HT-29 (cell line): Measurements from ENCODE around the gene EPGN. TPM values are rescaled to one million over a fixed set of nuclear protein-coding genes. Genes with fewer than 3 reads are reported as not detected.

Experiments
- DNase-seq: peaks from one replicate; pipeline ENCODE4 v3.0.0-alpha.2; 2015; ENCODE audit warnings: low spot score
- total RNA-seq: library from RNA; depleted of rRNA; stranded (reverse); fragments of >200 nt; shearing (Covaris generic); gene quantifications from 2 replicates; pipeline ENCODE4 v1.2.3, GENCODE V29; 2014

The EPGN gene
- total RNA-seq, 1 experiment from 2014 or later = not detected

DNA sequence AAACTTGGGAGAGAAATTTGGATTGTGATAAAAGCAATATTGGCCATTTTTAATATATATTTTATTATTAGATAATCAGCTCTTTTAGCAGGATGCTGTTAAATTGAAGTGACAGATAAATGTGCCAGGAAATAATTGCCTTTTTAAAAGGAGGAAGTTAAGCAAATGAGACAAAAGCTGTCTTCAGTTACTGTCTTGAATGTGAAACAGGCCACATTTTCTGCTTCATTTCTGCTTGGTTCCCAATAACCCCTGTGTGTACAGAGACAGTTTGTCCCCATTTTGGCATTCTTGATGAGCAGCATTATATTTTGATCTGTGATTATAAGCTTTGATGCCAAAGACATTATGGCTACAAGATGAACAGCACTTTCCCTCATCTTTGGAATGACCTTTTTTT, 953 bp downstream of the EPGN start:
- no peak for DNase-seq

DNA sequence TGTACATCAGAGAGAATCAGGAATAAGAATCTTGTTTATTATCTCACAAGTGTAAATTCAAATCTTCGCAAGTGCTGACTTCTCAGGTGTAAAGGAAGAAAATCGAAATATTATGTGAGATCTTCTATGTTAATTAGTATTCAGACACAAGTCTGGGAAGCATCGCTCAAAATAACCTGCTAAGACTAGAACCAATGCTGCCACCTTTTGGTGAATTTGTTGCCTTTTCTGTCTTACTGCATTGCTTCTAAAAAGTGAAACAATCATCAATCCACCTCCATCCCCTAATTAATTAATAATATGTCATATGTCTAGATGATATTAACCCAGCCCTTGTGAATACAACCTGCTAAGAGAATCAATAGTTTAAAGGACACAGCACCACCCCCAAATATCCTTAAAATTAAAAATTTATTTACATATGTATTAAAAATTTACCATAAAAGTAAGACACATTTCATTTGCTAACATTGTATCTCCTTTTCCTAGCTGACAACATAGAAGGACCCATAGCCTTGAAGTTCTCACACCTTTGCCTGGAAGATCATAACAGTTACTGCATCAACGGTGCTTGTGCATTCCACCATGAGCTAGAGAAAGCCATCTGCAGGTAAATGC, 3.5 kb downstream of the EPGN start:
- DNase-seq = peak; percentile 88

DNA sequence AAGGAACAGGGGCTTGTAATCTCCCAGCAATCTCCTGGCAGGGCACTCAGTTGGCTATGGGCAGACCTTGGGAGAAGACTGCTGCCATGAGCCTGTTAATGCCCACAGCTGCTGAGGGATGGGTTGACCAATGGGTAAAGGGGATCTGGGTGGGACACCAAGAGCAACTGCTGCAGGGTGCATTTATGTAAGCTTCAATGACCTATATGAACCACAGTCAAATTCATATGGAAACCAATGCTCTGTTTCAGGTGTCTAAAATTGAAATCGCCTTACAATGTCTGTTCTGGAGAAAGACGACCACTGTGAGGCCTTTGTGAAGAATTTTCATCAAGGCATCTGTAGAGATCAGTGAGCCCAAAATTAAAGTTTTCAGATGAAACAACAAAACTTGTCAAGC, 6.1 kb downstream of the EPGN start:
- DNase-seq = no peak

DNA sequence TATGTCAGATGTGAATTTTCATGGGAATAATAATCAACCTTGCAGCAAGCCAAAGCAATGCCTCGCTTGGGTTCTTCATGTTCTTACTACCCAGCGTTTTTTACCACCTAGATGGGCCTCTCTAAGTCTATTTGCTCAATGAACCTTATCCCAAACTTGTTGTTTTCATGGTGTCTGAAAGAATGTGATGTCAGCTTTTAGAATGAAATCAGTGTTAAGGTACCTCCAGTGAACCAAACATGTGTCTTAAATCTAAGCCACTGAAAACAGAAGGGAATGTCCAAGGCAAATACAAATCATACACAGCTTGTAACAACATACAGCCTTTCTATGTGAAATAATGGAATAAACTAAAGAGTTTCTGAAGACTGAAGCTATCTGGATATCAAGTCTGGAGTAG, 6.7 kb downstream of the EPGN start:
- DNase-seq = no peak

DNA sequence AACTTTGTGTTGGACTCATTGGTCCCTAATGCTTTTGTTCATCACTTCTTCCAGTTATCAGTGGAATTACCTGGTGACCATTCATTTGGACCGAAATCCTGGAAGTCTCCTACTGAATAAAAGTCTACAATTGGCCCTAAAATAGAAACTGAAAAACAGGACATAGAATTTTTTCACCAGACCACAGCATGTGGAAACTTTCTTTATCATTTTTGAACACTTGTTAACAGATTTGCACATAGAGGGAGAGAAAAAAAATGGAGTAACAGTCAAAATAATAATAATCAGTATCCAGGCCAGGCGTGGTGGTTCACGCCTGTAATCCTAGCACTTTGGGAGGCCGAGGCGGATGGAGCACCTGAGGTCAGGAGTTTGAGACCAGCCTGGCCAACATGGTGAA, 7.1 kb downstream of the EPGN start:
- DNase-seq = no peak

DNA sequence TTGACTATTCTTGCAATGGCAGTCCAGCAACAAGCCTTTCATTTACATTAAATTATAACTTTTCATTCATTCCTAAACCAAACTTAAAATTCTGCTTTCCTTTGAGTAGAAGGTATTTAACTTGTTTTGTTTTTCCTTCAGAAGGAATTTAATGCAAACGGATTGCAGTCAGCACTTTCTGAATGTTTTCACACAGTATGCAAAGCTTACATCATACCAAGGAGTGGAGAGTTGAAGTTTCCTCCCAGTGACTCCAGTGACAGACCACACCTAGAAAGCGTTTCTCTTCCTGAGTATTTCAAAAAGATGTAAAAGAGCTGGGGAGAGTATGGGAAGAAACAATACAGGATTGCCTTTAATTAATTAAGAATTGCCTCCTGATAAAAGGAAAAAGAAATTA, 8.1 kb downstream of the EPGN start:
- no peak for DNase-seq

DNA sequence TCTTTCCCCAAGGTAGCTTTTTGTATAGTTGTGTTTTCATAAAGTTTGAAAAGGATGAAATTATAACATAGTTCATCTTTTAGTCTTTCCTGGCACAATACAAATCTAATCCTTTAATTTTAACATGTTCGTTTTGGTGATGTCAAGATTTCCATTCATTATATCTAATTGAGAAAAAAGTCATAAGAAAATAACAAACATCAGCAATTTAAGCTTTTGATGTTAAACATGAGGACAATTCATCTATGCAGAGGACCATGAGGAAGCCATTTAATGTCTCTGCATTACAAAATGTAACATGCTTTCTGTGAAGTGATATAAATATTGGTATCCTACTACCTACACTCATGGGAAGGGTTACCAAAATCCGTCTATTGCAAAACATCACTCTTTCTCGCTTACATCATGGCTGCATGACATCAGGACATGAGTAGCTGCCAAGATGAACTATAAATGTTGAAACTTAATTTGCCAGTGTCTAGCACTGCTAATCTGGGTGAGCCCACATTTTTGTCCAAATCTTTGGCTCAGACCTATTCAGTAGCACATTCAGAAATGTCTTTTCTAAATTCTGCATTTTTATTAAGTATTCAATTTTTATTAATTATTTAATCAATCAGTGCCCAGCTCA, 9.5 kb downstream of the EPGN start:
- DNase-seq = no peak

DNA sequence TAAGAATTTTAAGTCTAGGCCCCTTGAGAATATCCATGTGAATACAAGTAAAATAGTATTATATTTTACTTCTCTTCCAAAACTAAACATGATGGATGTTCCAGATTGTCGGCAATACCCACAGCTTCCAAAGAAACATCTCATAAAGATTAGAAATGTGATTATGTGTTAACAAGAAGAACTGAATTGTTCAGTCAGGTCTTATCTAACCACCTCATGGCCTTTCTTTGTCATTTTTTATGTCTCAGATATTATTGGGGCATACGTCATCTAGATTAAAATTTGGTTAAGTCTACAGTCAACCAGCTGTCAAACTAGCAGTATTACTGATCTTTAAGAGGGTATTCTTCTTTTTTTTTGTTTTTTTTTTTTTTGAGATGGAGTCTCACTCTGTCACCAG, 10.0 kb downstream of the EPGN start:
- no peak for DNase-seq

DNA sequence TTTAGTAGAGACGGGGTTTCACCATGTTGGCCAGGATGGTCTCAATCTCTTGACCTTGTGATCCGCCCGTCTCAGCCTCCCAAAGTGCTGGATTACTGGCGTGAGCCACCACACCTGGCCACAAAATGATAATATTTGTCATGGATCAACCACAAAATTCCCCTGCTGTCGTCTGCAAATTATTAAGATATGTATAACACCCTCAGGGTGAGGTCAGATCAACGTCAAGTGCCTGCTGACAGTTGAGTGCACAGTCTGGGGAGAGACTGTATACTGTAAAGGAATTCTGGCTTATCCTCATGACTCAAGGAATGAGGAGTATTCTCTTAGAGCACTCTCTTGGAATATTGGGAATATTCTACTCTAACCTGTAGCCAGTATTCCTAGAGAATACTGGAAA, 11.2 kb downstream of the EPGN start:
- DNase-seq = no peak

DNA sequence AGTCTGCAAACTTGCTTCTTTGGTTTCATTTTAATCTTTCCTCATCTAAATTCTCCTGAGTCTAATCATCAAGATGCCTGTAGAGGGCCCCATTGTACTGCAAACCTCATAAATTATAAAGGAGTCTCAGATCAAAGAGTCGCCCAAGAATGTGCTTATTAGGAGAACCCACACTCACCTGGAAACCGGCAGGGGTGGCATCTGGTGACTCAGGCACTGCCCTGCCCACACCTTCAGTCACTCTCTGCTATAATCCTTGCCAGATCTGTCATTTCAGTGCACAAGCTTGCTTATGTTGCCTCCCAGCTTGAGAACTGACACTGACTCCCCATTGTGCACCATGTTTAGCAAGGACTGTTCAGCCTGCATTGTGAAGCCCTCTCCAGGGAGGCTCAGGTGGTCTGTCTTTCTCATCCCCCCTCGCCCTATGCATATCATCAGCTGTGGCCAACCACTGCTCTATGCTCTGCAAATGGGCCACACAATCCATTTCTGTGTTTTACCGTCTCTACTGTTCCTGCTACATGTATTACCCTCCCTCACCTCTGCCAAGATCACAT, 12.4 kb downstream of the EPGN start:
- DNase-seq = peak; percentile 98

DNA sequence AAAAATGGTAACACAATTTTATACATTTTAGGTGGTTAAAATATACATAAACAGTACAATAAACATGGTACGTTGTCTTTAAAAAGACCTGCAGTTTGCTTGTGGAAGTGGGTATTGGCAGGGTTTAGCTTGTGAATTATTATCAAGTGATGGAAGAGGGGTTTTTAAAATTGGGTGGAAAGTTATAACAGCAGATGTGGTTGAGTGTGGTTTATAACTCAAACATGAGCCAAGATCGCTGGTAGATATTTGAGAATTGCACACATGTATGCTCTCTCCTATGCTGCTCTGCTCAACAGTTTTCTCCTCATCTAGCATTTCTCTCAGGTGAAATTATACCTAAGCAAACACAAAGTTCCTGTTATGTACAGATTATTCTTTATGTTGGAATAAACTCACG, 14.0 kb downstream of the EPGN start:
- no peak for DNase-seq

DNA sequence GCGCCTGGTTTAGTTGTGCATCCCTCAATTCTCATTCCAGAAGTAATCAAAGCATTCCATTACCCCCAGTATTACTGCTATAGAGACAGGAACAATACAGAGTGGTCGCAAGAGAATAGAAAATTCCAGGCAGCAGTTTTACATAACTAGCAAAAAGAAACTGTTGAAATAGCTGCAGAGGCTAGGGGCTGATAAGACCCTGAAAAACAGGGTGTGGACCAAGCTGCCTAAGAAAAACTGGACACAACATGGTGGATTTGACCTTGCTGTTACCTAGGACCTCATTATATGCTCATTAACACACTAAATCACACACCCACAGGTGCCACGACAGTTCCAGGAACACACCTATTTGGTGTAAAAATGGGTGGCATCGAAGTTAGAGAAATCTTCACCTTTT, 15.4 kb downstream of the EPGN start:
- no peak for DNase-seq

DNA sequence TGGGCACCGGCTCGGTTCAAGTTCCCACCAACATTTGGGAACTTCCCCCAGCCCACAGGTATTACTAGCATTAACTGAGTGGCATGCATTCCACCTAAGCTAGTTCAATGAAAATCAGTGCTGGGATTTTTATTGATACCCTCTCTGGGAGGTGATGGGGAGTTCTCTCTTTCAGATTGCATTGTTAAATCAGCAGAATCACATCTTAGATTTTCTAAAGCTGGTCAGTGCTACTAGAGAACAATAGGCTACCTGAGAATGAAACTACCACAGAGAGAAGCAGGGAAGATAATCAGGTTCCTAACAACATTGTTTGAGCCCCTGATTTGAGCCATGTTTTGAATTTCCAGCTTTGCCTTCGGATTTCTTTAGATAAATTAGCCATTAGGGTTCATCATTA, 16.0 kb downstream of the EPGN start:
- no peak for DNase-seq

DNA sequence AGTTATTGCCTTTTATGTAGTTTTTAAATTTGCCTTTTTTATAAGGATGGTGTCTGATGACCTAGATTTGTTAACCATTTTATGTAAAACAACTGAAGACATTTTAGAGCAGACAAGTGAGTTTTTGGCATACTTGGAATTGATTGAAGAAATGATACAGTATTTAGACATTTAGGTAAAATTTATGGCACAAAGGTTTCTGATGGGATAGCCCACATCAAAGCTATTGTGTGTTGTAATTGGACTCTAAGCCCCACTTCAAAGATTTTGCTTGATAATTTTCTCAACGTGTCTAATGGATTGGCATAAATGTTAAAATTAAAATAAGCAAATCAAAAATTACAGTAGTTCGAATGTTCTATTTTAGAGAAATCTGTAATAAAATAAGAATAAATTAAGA, 17.6 kb downstream of the EPGN start:
- DNase-seq = no peak

DNA sequence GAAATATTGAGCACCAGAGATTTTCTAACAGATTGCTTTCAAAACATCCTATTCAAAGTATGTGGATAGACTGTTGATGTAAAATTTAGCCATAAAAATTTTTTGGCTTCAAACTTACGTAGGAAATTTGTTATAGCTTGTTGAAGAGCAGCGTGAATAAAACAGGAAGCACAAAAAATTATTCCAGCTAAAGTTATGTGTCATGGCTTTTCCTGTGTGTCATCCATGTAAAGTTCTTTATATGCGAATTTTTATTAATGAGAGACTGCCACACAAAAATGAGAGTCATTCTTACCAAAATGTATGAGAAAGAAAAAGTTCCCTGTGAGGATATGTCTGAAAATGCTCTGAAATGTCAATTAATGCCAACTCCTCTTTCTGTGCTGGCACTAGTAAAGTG, 19.5 kb downstream of the EPGN start:
- DNase-seq = no peak

DNA sequence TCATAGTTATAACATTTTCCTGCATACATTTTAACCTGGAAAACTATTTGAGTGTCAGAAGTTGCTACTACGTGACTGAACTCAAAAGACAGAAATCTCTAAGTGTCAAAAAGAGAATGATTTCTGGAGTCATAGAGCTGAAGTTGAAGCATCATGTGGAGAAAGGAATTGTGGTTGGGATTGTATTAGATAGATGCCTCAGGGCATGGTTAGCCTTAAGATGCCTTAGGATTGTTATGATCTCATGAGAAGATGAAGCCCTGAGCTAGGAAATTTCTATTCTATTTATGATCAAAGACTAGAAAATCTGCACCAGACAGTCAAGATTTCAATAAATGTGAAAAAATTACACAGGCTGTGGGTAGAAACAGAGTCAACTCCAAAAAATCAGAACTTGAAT, 20.2 kb downstream of the EPGN start:
- DNase-seq = no peak

DNA sequence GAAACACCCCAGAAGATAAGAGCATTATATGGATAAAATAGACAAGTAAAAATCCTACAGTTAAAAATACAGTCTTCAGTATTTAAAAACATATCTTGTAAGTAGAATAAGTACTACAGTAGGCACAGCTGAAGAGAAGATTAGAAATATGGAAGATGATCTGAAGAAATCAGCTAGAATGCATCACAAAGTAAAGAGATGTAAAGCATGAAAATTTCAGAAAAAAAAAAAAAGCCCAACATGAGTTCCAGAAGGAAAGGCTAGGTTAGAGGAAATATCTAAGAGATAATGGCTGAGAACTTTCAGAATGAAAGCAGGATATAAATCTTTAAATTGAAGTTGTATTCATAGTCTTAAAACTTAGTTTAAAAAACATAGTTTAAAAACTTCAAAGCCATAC, 21.0 kb downstream of the EPGN start:
- DNase-seq = no peak

DNA sequence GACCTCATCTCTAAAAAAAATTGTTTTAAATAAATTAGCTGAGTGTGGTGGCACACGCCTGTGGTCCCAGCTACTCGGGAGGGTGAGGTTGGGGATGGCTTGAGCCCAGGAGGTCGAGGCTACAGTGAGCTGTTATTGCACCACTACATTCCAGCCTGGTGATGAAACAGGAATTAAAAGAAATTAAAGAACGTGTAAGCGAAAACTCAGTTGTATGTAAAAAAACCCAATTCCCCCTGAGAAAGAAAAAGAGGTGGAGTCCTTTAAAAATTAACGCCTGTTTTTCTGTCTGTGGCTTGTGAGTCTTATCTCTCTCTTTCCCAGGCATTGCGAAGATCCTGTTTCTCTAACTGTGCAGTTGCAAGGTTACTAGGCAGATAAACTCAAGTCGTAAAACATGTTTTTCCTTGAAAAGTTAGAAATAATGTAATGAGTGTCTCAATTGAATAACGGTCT, 22.1 kb downstream of the EPGN start:
- no peak for DNase-seq

DNA sequence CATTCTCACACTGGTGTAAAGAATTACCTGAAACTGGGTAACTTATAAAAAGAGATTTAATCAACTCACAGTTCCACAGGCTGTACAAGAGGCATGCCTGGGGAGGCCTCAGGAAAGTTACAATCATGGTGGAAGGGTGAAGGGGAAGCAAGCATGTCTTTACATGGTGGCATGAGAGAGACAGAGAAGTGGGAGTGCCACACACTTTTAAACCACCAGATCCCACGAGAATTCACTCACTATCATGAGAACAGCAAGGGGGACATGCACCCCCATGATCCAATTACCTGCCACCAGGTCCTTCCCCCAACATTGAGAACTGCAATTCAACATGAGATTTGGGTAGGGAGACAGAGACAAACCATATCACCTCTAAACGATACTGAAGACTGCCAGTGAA, 23.0 kb downstream of the EPGN start:
- no peak for DNase-seq

DNA sequence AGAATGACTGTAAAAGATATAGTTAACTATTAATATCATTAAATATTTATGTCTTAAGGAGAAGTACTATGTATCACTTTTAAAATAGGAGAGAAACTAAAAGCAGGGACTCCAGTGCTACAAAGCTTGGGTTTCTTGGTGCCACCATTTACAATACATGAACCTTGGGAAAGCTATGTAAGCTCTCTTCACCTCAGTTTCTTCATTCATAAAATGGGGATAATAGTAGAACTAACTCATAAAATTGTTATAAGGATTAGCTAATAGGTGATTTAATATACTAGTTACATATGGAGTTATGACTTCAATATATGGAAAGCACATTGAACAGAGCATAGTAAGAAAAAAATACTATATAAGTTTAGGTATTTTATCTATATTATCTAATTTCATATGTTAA, 23.7 kb downstream of the EPGN start:
- DNase-seq = no peak

DNA sequence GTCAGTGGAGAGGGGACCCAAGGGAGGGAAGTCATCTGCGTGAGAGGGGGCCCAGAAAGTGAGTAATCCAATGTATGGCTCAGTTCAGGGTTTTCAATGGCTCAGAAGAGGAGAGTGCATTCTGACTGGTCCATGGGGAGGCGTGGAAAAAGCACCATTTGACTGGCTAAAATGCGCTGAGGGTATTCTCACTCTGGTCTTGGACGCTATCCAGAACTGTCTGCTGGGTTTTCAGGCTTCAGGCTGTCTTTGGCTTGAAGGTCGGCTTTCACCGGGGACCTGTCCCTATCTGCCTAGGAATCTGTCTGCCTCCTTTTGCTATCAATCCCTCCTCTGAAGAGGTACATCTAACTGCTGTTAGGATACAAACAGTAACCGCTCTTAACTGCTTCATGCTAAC, 26.4 kb downstream of the EPGN start:
- DNase-seq = no peak

DNA sequence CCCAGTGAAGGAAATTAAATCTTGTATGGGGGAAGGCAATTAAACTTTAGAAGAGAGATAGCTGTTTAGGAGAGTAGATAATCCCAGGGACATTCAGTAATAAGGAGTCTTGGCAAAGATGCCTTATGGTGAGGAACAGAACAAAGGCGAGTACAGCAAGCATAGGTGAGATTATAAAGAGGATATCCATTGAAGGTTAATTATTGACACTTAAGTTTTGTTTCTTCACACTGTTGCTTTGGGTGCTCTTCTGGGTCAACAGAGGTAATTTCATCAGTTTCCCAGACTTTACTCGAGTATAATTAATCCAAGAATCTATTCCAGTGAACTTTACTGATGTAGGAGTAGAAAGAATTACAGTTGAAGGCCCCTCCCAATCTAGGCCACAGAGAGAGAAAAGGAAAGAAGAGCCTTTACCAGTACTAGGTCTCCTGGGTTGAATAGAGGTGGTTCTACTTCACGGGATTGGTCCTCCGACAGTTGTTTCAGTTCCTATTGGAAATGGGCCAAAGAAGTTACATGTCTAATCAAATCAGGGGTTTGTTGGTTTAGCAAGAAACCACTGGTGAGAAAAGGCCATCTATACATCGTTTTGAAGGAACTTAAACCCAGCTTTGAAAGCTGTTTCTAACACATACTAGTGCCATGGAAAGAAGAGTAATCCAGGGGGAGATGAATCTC, 27.2 kb downstream of the EPGN start:
- no peak for DNase-seq

DNA sequence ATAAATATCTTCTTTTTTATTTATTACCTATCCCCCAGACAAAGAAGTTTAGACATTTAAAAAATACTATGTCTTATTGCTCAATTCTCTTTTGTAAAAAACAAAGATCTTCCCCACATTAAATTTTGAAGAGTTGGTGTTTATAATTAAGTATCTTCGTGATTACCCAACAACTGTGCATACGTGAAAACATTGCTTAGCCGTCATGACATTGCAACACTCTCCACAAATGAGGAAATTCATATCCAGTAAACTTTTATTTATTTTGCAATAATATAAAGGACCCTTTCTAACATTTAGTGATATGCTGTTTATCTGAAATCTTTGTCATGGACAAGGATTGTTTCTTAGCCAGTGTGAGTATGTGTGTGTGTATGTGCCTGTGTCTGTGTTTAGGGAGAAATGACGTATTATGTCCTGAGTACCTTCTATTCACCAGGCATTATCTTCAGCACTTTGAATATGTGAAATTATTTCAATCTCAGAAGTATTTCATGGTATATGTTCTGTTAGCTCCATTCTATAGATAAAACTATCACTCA, 30.6 kb downstream of the EPGN start:
- DNase-seq = no peak
